Colonic mucosa (tissue), 4 donors: ENCODE results near the gene FGFR1OP2. TPM values are rescaled to one million over a fixed set of nuclear protein-coding genes. Genes with fewer than 3 reads are reported as not detected.

Source experiments
- DNase-seq: peaks from one replicate; pipeline ENCODE4 v3.0.0-alpha.2; 2020
- H3K27ac ChIP-seq: fragments of 200-600 bp; one replicate; pipeline ENCODE4 v1.8.0; 2021
- H3K27me3 ChIP-seq: fragments of 200-600 bp; one replicate; pipeline ENCODE4 v1.8.0; 2021
- H3K36me3 ChIP-seq: fragments of 200-600 bp; one replicate; pipeline ENCODE4 v1.8.0; 2021
- H3K4me1 ChIP-seq: fragments of 200-600 bp; one replicate; pipeline ENCODE4 v1.8.0; 2021; ENCODE audit warnings: mild to moderate bottlenecking
- H3K4me3 ChIP-seq: fragments of 200-600 bp; one replicate; pipeline ENCODE4 v1.8.0; 2021
- H3K9ac ChIP-seq, 2 donors: one replicate each; pipeline ENCODE4 v1.7.0; 2013; ENCODE audit warnings: control low read depth in 2 of 2, low read depth in 2 of 2, low read length in 2 of 2
- H3K9me3 ChIP-seq: fragments of 200-600 bp; one replicate; pipeline ENCODE4 v1.8.0; 2021
- CTCF ChIP-seq: fragments of 200-600 bp; IDR thresholded peaks from one replicate; pipeline ENCODE4 v1.8.0; 2022; ENCODE audit warnings: antibody characterized with exemption, mild to moderate bottlenecking
- intact Hi-C: fragments of 100-400 bp; cut with DNase I; formaldehyde crosslinking; loops from one replicate; pipeline ENCODE4 v1.14.1; 2022
- total RNA-seq, 2 donors: library from RNA; stranded (reverse); fragmentation: NEBNext Ultra II Directional in 1 of 2; extraction: Animal tissue kit (Norgen Biotek cat#: 25700) in 1 of 2; gene quantifications; one replicate each; pipeline ENCODE4 v1.2.1, GENCODE V29; 2021
- donor health status: healthy.
- donor health status: DM: no; HTN: no; CAD: no.
- donor health status: DM: no; HTN: no; CAD: no.

FGFR1OP2 gene
- total RNA-seq, 2 donors from 2014 or later: 26.4 to 31.1 TPM

GRCh38 chr12:26982866-26983265 lies 44.6 kb downstream of the FGFR1OP2 start:
- Histone ChIP-seq H3K9me3 (no peaks in the 10 kb centered on the region), H3K4me1 (no peaks in the 10 kb centered on the region), H3K9ac (no peak overlapping the region), H3K27me3 (no peaks in the 10 kb centered on the region), H3K4me3 (no peak overlapping the region), H3K36me3 (no peaks in the 10 kb centered on the region), H3K27ac (no peak overlapping the region)
- DNase-seq: no peak
- intact Hi-C loops: no loop called here
- no peak for TF ChIP-seq CTCF

GRCh38 chr12:26987634-26988424 lies 49.6 kb downstream of the FGFR1OP2 start:
- Histone ChIP-seq H3K36me3 (no peaks in the 10 kb centered on the region), H3K4me1 (no peaks in the 10 kb centered on the region), H3K27me3 (no peaks in the 10 kb centered on the region), H3K4me3 (no peak overlapping the region), H3K9me3 (no peaks in the 10 kb centered on the region), H3K27ac (no peak overlapping the region), H3K9ac (no peak overlapping the region)
- intact Hi-C loops: no loop called here
- no peak for DNase-seq
- TF ChIP-seq CTCF: no peak

- H3K4me1 ChIP-seq: no peaks in the 10 kb centered on the region
- intact Hi-C loops: no loop called here
- no peaks in the 10 kb centered on the region for H3K27me3 ChIP-seq
- no peak overlapping the region for H3K9ac ChIP-seq
- H3K4me3 ChIP-seq: no peak overlapping the region
- TF ChIP-seq CTCF: no peak
- no peaks in the 10 kb centered on the region for H3K9me3 ChIP-seq
- H3K27ac ChIP-seq: no peak overlapping the region
- no peak for DNase-seq
- no peaks in the 10 kb centered on the region for H3K36me3 ChIP-seq
Measured at GRCh38 chr12:26988703-26989102, 50.4 kb downstream of the FGFR1OP2 start.

- H3K4me1 ChIP-seq: no peaks in the 10 kb centered on the region
- H3K9ac ChIP-seq: no peak overlapping the region
- no peaks in the 10 kb centered on the region for H3K27me3 ChIP-seq
- no peaks in the 10 kb centered on the region for H3K36me3 ChIP-seq
- intact Hi-C loops: no loop called here
- no peak overlapping the region for H3K27ac ChIP-seq
- DNase-seq: no peak
- no peak overlapping the region for H3K4me3 ChIP-seq
- TF ChIP-seq CTCF: no peak
- H3K9me3 ChIP-seq: no peaks in the 10 kb centered on the region
Measured at GRCh38 chr12:26989873-26990272, 51.6 kb downstream of the FGFR1OP2 start.

- intact Hi-C loops: no loop called here
- no peak overlapping the region for H3K4me3 ChIP-seq
- H3K27me3 ChIP-seq: no peaks in the 10 kb centered on the region
- no peak overlapping the region for H3K9ac ChIP-seq
- H3K9me3 ChIP-seq: no peaks in the 10 kb centered on the region
- no peak overlapping the region for H3K27ac ChIP-seq
- no peak for DNase-seq
- no peak for TF ChIP-seq CTCF
- H3K36me3 ChIP-seq: no peaks in the 10 kb centered on the region
- no peaks in the 10 kb centered on the region for H3K4me1 ChIP-seq
Measured at GRCh38 chr12:26991826-26992225, 53.6 kb downstream of the FGFR1OP2 start.
